Activated CD4-positive, CD25-positive, alpha-beta regulatory T cell treated with anti-CD3 and anti-CD28 coated beads, Interleukin-2, amount 50 U/mL, for 72 hours (primary cell): ENCODE measurements around the gene BEST1.
"Not testable (repeated sequence)": the region's sequence is repeated elsewhere in the genome, so short reads cannot be mapped to it uniquely, and the experiment has no call there.

ENCODE experiments used
- DNase-seq: peaks from one replicate; pipeline ENCODE4 v3.0.0; 2021

BEST1 gene

GRCh38 chr11:61980783-61981541 lies 30.8 kb downstream of the BEST1 start:
- peak; percentile 15 for DNase-seq

GRCh38 chr11:61983419-61983818 lies 33.3 kb downstream of the BEST1 start:
- DNase-seq = no peak

GRCh38 chr11:61985869-61986268 lies 35.7 kb downstream of the BEST1 start:
- DNase-seq = no peak

GRCh38 chr11:61994981-61995380 lies 44.8 kb downstream of the BEST1 start:
- no peak for DNase-seq

- no peak for DNase-seq
Observed at GRCh38 chr11:61996933-61997332, 46.8 kb downstream of the BEST1 start.

- no peak for DNase-seq
Observed at GRCh38 chr11:61999141-61999975, 49.2 kb downstream of the BEST1 start.

GRCh38 chr11:62000539-62001446 lies 50.6 kb downstream of the BEST1 start:
- no peak for DNase-seq

- no peak for DNase-seq
Observed at GRCh38 chr11:62001450-62002191, 51.5 kb downstream of the BEST1 start.

- not testable (repeated sequence) for DNase-seq
Observed at GRCh38 chr11:62002283-62002682, 52.1 kb downstream of the BEST1 start.

GRCh38 chr11:62004473-62004872 lies 54.3 kb downstream of the BEST1 start:
- no peak for DNase-seq

- DNase-seq = no peak
Observed at GRCh38 chr11:62008193-62008592, 58.0 kb downstream of the BEST1 start.

GRCh38 chr11:62010935-62011528 lies 60.9 kb downstream of the BEST1 start:
- no peak for DNase-seq

GRCh38 chr11:62011881-62012280 lies 61.7 kb downstream of the BEST1 start:
- DNase-seq = no peak

- no peak for DNase-seq
Observed at GRCh38 chr11:62012451-62012831, 62.3 kb downstream of the BEST1 start.

- DNase-seq = no peak
Observed at GRCh38 chr11:62012832-62013461, 62.8 kb downstream of the BEST1 start.
